GM10266 (cell line): ENCODE measurements around the gene RYR2.

Experiments
- DNase-seq: peaks from one replicate; pipeline ENCODE4 v3.0.0; 2012; ENCODE audit errors: extremely low spot score
- CTCF ChIP-seq: IDR thresholded peaks from 2 replicates; pipeline ENCODE4 v1.5.1; 2012; ENCODE audit warnings: mild to moderate bottlenecking, low read depth; ENCODE audit not compliant: control insufficient read depth, insufficient read depth; ENCODE audit errors: missing control alignments

The RYR2 gene

GRCh38 chr1:237868817-237869600, 827.0 kb downstream of the RYR2 start:
- TF ChIP-seq CTCF = no peak
- no peak for DNase-seq

GRCh38 chr1:237873487-237874211, 831.7 kb downstream of the RYR2 start:
- no peak for TF ChIP-seq CTCF
- DNase-seq = no peak

- no peak for DNase-seq
- no peak for TF ChIP-seq CTCF
These were observed 833.3 kb downstream of the RYR2 start for GRCh38 chr1:237875291-237875690.

- DNase-seq = no peak
- TF ChIP-seq CTCF = no peak
These were observed 835.6 kb downstream of the RYR2 start for GRCh38 chr1:237877631-237878030.

- no peak for TF ChIP-seq CTCF
- no peak for DNase-seq
These were observed 836.4 kb downstream of the RYR2 start for GRCh38 chr1:237878406-237878805.

- TF ChIP-seq CTCF = no peak
- DNase-seq = no peak
These were observed 837.2 kb downstream of the RYR2 start for GRCh38 chr1:237879195-237879594.
